HepG2 (cell line): ENCODE data around the gene CDK9. TPM values are rescaled to one million over a fixed set of nuclear protein-coding genes. Genes with fewer than 3 reads are reported as not detected.

Source experiments
- ATAC-seq: fragments of 200-7000 bp; cut with Tn5 transposase; 3 replicates; pipeline ENCODE4 v1.9.1; 2020; ENCODE audit warnings: mild to moderate bottlenecking, moderate library complexity
- BruUV-seq: library from RNA; stranded (reverse); fragments of 400-500 nt; replicated peaks from 2 replicates; lab custom pipeline; 2021; lab: Mats Ljungman, UMichigan
- CTCF ChIA-PET: fragments of 300-600 bp; formaldehyde crosslinking; extraction: SDS; loops from one replicate; lab custom pipeline; 2021; ENCODE audit warnings: low total read pairs, inconsistent platforms, low intra/inter-chr PET ratio; lab: Yijun Ruan, JAX
- POLR2A ChIA-PET: fragments of 350-600 bp; sonication (Branson Sonifier 250); formaldehyde crosslinking; loops from one replicate; lab custom pipeline; 2020; ENCODE audit warnings: antibody characterized with exemption, inconsistent platforms; lab: Yijun Ruan, JAX
- DNase-seq: peaks from one replicate; pipeline ENCODE4 v3.0.0-alpha.2; 2015; ENCODE audit warnings: low spot score
- FAIRE-seq: peaks from 3 replicates; lab custom pipeline; 2011; peaks lifted over from hg19 to GRCh38; lab: Jason Lieb, UNC
- H2AFZ ChIP-seq: one replicate; pipeline ENCODE4 v1.6.1; 2011; ENCODE audit warnings: low read length, inconsistent platforms
- H3K27ac ChIP-seq: fragments of 300-600 bp; 3 replicates; pipeline ENCODE4 v1.8.0; 2011; ENCODE audit warnings: mixed run types, mild to moderate bottlenecking, mixed read lengths, low read length, inconsistent platforms; ENCODE audit not compliant: insufficient read depth; ENCODE audit errors: extremely low read length
- H3K27me3 ChIP-seq, 2 experiments: fragments of 200-600 bp in 1 of 2; 2 replicates in 1 of 2; 3 replicates in 1 of 2; pipeline versions ENCODE4 v1.6.0 to v1.8.0; 2011; ENCODE audit warnings: low read length in 2 of 2, mild to moderate bottlenecking in 2 of 2, moderate library complexity in 2 of 2, inconsistent platforms in 1 of 2; ENCODE audit not compliant: insufficient read depth in 2 of 2, control insufficient read depth in 1 of 2
- H3K36me3 ChIP-seq, 2 experiments: fragments of 200-600 bp in 1 of 2; replicated peaks in 1 of 2; 2 replicates in 1 of 2; 3 replicates in 1 of 2; pipeline versions ENCODE4 v1.5.1 to v1.8.0; 2011; ENCODE audit warnings: low read length in 2 of 2, inconsistent platforms in 1 of 2; ENCODE audit not compliant: insufficient read depth in 2 of 2, control insufficient read depth in 1 of 2
- H3K4me1 ChIP-seq: 2 replicates; pipeline ENCODE4 v1.5.1; 2012; ENCODE audit warnings: low read length, inconsistent platforms; ENCODE audit not compliant: insufficient read depth
- H3K4me2 ChIP-seq: 2 replicates; pipeline ENCODE4 v1.6.0; 2011; ENCODE audit warnings: low read depth, low read length, inconsistent platforms
- H3K4me3 ChIP-seq, 3 experiments: fragments of 200-600 bp in 1 of 3; sonication (generic), shearing (Covaris generic) in 1 of 3; replicated peaks in 1 of 3; 2 replicates each; pipeline ENCODE4 v1.5.1; 2011 to 2016; ENCODE audit warnings: low read length in 3 of 3, inconsistent platforms in 2 of 3, low read depth in 2 of 3, mild to moderate bottlenecking in 2 of 3, control low read depth in 1 of 3, mixed read lengths in 1 of 3; ENCODE audit not compliant: insufficient read depth in 1 of 3
- H3K79me2 ChIP-seq: one replicate; pipeline ENCODE4 v1.6.1; 2011; ENCODE audit warnings: low read length, inconsistent platforms; ENCODE audit not compliant: insufficient read depth
- H3K9ac ChIP-seq: 2 replicates; pipeline ENCODE4 v1.6.0; 2011; ENCODE audit warnings: mild to moderate bottlenecking, low read depth, low read length, inconsistent platforms; ENCODE audit not compliant: insufficient read depth
- H3K9me3 ChIP-seq: 2 replicates; pipeline ENCODE4 v1.5.1; 2012; ENCODE audit warnings: mild to moderate bottlenecking, low read length
- H4K20me1 ChIP-seq: 2 replicates; pipeline ENCODE4 v1.6.0; 2011; ENCODE audit warnings: inconsistent platforms, mild to moderate bottlenecking, low read length, moderate library complexity; ENCODE audit not compliant: insufficient read depth
- AGO1 ChIP-seq: fragments of 200-400 bp; formaldehyde crosslinking; IDR thresholded peaks from 2 replicates; pipeline ENCODE4 v1.6.1; 2017; ENCODE audit warnings: mild to moderate bottlenecking, low read depth, low read length, moderate library complexity; ENCODE audit not compliant: poor library complexity, severe bottlenecking
- AHR ChIP-seq: IDR thresholded peaks from 2 replicates; pipeline ENCODE4 v1.6.1; 2018; ENCODE audit warnings: missing genetic modification reagents, missing compliant biosample characterization
- ELF3 ChIP-seq: IDR thresholded peaks from 2 replicates; pipeline ENCODE4 v1.6.1; 2016; ENCODE audit warnings: missing genetic modification reagents, missing compliant biosample characterization
- HIVEP1 ChIP-seq: sonication (generic); formaldehyde crosslinking; IDR thresholded peaks from 2 replicates; pipeline ENCODE4 v1.4.0; 2020; ENCODE audit warnings: mild to moderate bottlenecking, missing genetic modification reagents
- MED13 ChIP-seq: sonication (generic); formaldehyde crosslinking; IDR thresholded peaks from 2 replicates; pipeline ENCODE4 v1.5.0; 2020; ENCODE audit warnings: missing genetic modification reagents
- NR2F2 ChIP-seq: IDR thresholded peaks from 2 replicates; pipeline ENCODE4 v1.6.1; 2012; ENCODE audit warnings: low read depth, inconsistent platforms, borderline replicate concordance
- SIN3A ChIP-seq: IDR thresholded peaks from 2 replicates; pipeline ENCODE4 v1.6.1; 2011; ENCODE audit warnings: low read depth, mild to moderate bottlenecking, control low read depth, low read length, borderline replicate concordance
- SKI ChIP-seq: fragments of 450-650 bp; IDR thresholded peaks from one replicate; pipeline ENCODE4 v1.6.1; 2018; ENCODE audit warnings: mild to moderate bottlenecking; ENCODE audit not compliant: partially characterized antibody
- TAF1 ChIP-seq: sonication (generic); formaldehyde crosslinking; IDR thresholded peaks from 2 replicates; pipeline ENCODE4 v1.4.0; 2020; ENCODE audit warnings: missing genetic modification reagents
- ZBTB8A ChIP-seq: sonication (generic); formaldehyde crosslinking; IDR thresholded peaks from 2 replicates; pipeline ENCODE4 v1.4.0; 2020; ENCODE audit warnings: mild to moderate bottlenecking, low read depth, missing genetic modification reagents, borderline replicate concordance
- ZNF605 ChIP-seq: sonication (generic); formaldehyde crosslinking; IDR thresholded peaks from 2 replicates; pipeline ENCODE4 v1.8.0; 2022; ENCODE audit warnings: mild to moderate bottlenecking, missing genetic modification reagents
- ZNF678 ChIP-seq: sonication (generic); formaldehyde crosslinking; IDR thresholded peaks from 2 replicates; pipeline ENCODE4 v1.4.0; 2020; ENCODE audit warnings: mild to moderate bottlenecking, missing genetic modification reagents
- WGBS: methylation state at CpG from one replicate; pipeline ENCODE4 v1.1.6; 2017; ENCODE audit warnings: low lambda C conversion rate; 5-methylcytosine and 5-hydroxymethylcytosine counted together
- in situ Hi-C: cut with HindIII; loops from 2 replicates; pipeline ENCODE4 v1.10.0; 2017; ENCODE audit warnings: low pct_unique_long_range_greater_than_20kb; ENCODE audit not compliant: extremely low pct_ligation_motif_present
- intact Hi-C: fragments of 100-400 bp; cut with micrococcal nuclease; formaldehyde crosslinking; loops from one replicate; pipeline ENCODE4 v1.10.0; 2022; ENCODE audit not compliant: unreplicated experiment
- polyA plus RNA-seq, 8 experiments: library from polyadenylated mRNA; depleted of rRNA in 3 of 8; stranded (reverse) in 7 of 8; unstranded in 1 of 8; fragments of >200 nt; fragmentation: Illumina TruSeq in 4 of 8; extraction: Trizol in 4 of 8; gene quantifications; 2 replicates each; pipeline versions ENCODE4 v1.2.1 to v1.2.3, GENCODE V29; 2011 to 2016; ENCODE audit warnings: low read depth in 4 of 8, missing spikeins in 1 of 8, mixed read lengths in 1 of 8; ENCODE audit not compliant: insufficient read depth in 1 of 8
- total RNA-seq, 5 experiments: library from RNA; depleted of rRNA; stranded (reverse); fragments of >200 nt; fragmentation: Illumina TruSeq; extraction: Trizol; gene quantifications; 2 replicates each; pipeline ENCODE4 v1.2.3, GENCODE V29; 2016; ENCODE audit warnings: low read depth in 1 of 5
- TF ChIP-seq, protein P1 (sequence below): sonication (generic); formaldehyde crosslinking; IDR thresholded peaks from 2 replicates; pipeline ENCODE4 v1.5.0; 2020; ENCODE audit warnings: mild to moderate bottlenecking, missing genetic modification reagents, moderate library complexity
- TF ChIP-seq, protein P2 (sequence below): IDR thresholded peaks from 2 replicates; pipeline ENCODE4 v1.6.1; 2018; ENCODE audit warnings: missing genetic modification reagents

CDK9 gene
- total and polyA plus RNA-seq, 2 of the 13 experiments (the other 11 are each of a cell fraction or from before 2014, with no cell fraction given): 16.8 to 21.5 TPM

DNA sequence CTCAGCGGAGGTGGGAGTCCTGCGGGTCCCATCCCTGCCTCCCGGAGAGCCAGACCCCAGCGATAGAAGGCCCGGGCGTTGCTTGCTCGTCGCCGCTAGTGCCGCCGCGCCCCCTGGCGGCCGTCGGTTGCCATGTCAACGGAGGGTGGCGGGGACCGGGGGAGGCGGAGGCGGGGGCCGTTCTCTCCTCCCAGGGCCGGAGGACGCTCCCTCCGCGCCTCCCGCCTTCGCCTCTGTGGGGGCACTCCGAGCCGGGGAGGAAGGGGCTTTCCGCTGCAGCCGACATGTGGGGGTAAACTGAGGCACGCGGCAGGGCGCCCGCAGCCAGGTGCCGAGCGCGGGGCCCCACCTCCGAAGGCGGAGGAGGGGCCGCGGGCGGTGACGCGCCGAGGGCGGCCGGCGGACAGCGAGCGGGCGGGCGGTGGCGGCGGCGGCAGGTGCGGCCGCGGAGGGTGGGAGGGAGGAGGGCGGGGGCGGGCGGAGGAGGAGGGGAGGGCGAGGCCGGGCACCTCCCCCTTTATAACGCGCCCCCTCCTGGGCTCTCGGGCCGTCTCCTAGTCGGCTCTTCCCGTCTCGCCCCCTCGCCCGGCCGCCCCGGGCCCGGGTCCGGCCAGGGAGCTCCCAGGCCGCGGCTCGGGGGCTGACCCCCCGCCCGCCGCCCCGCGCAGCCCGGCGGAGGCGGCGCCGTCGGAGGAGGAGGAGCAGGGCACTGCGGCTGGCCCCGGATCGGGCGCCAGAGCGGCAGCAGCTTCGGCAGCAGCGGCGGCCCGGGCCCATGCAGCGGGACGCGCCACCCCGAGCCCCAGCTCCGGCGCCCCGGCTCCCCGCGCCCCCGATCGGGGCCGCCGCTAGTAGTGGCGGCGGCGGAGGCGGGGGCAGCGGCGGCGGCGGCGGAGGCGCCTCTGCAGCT, 556 bp upstream of the CDK9 start:
- peak overlapping the region; percentile 46 for H3K27ac ChIP-seq
- TF ChIP-seq NR2F2 (no peak), SKI (peak; percentile 45), ELF3 (CRISPR knock-in tag) (0 out of 2 replicates have a peak, but pooled peaks have one; percentile 15), MED13 (CRISPR knock-in tag) (peak; percentile 74; the same call in 1 of the 2 replicates), AGO1 (peak; percentile 37), AHR (CRISPR knock-in tag) (no peak), ZBTB8A (no peak), HIVEP1 (CRISPR knock-in tag) (no peak), ZNF678 (CRISPR knock-in tag) (no peak), SIN3A (no peak), TAF1 (CRISPR knock-in tag) (no peak), ZNF605 (CRISPR knock-in tag) (0 out of 2 replicates have a peak, but pooled peaks have one; percentile 22)
- TF ChIP-seq, protein P1, sequence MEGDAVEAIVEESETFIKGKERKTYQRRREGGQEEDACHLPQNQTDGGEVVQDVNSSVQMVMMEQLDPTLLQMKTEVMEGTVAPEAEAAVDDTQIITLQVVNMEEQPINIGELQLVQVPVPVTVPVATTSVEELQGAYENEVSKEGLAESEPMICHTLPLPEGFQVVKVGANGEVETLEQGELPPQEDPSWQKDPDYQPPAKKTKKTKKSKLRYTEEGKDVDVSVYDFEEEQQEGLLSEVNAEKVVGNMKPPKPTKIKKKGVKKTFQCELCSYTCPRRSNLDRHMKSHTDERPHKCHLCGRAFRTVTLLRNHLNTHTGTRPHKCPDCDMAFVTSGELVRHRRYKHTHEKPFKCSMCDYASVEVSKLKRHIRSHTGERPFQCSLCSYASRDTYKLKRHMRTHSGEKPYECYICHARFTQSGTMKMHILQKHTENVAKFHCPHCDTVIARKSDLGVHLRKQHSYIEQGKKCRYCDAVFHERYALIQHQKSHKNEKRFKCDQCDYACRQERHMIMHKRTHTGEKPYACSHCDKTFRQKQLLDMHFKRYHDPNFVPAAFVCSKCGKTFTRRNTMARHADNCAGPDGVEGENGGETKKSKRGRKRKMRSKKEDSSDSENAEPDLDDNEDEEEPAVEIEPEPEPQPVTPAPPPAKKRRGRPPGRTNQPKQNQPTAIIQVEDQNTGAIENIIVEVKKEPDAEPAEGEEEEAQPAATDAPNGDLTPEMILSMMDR (CRISPR knock-in tag): peak; percentile 93
- TF ChIP-seq, protein P2, sequence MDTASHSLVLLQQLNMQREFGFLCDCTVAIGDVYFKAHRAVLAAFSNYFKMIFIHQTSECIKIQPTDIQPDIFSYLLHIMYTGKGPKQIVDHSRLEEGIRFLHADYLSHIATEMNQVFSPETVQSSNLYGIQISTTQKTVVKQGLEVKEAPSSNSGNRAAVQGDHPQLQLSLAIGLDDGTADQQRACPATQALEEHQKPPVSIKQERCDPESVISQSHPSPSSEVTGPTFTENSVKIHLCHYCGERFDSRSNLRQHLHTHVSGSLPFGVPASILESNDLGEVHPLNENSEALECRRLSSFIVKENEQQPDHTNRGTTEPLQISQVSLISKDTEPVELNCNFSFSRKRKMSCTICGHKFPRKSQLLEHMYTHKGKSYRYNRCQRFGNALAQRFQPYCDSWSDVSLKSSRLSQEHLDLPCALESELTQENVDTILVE (CRISPR knock-in tag): 0 out of 2 replicates have a peak, but pooled peaks have one; percentile 36

More for the DNA sequence above, 556 bp upstream of the CDK9 start:
- H2AFZ ChIP-seq: no peak overlapping the region
- no TSS peak for BruUV-seq
- H3K4me2 ChIP-seq: peak overlapping the region; percentile 73
- H3K4me3 ChIP-seq: peak overlapping the region; percentile 76 to 99 (median 94); a peak in 5 of 6 replicates
- ATAC-seq: peak; percentile 44
- H3K27me3 ChIP-seq: 0 out of 5 replicates have a peak, but pooled peaks cover 1 to 13% of the 10 kb centered on the region in 2 experiments
- peaks cover 24 to 32% of the 10 kb centered on the region in 2 experiments for H3K36me3 ChIP-seq
- in situ Hi-C loops (no loop called here), intact Hi-C loops (loop anchor here (2.0 to 5.0 kb wide), 2 partner anchors 44 to 193 kb away; no protein-coding TSS in a partner anchor)
- WGBS: 3% methylated on average over 7 of the region's 123 CpGs
- peak; percentile 51 for DNase-seq
- ChIA-PET CTCF (interaction anchor here (1.4 to 1.8 kb wide), 3 partner anchors 50 to 282 kb away, joined by 4 to 10 read pairs (median 5); partner anchors contain the start of gene TOR2A), POLR2A (interaction anchor here (0.6 to 1.7 kb wide), 9 partner anchors 13 to 131 kb away, joined by 3 to 9 read pairs (median 4); partner anchors contain the start of genes FPGS and TOR2A)
- FAIRE-seq: no peak
- H3K4me1 ChIP-seq: peaks cover 28% of the 10 kb centered on the region
- H3K9ac ChIP-seq: peak overlapping the region; percentile 95
- no peaks in the 10 kb centered on the region for H3K9me3 ChIP-seq
- peaks cover 19% of the 10 kb centered on the region for H3K79me2 ChIP-seq
- H4K20me1 ChIP-seq: peaks cover 21% of the 10 kb centered on the region
